K562 (cell line): ENCODE data around the gene ADM5. TPM values are rescaled to one million over a fixed set of nuclear protein-coding genes. Genes with fewer than 3 reads are reported as not detected.

ENCODE experiments used
- ATAC-seq: fragments of 200-7000 bp; cut with Tn5 transposase; 3 replicates; pipeline ENCODE4 v1.9.1; 2020; ENCODE audit warnings: moderate library complexity
- BruUV-seq: library from RNA; stranded (reverse); fragments of 400-500 nt; replicated peaks from 2 replicates; lab custom pipeline; 2021; lab: Mats Ljungman, UMichigan
- CTCF ChIA-PET: fragments of 300-600 bp; formaldehyde crosslinking; extraction: SDS; loops from one replicate; lab custom pipeline; 2021; ENCODE audit warnings: low intra/inter-chr PET ratio; lab: Yijun Ruan, JAX
- POLR2A ChIA-PET: fragments of 300-600, 350-650 bp; sonication (Branson Sonifier 250); formaldehyde crosslinking; extraction: SDS; loops from one replicate; lab custom pipeline; 2021; ENCODE audit warnings: antibody characterized with exemption, inconsistent platforms; lab: Yijun Ruan, JAX
- DNase-seq, 4 experiments: peaks; one replicate each; pipeline versions ENCODE4 v3.0.0 to v3.0.0-alpha.2; 2011 to 2018; ENCODE audit warnings: low spot score in 3 of 4, mixed read lengths in 3 of 4; ENCODE audit errors: extremely low read depth in 1 of 4
- FAIRE-seq: peaks from 2 replicates; lab custom pipeline; 2011; peaks lifted over from hg19 to GRCh38; lab: Jason Lieb, UNC
- H2AFZ ChIP-seq: 2 replicates; pipeline ENCODE4 v1.6.0; 2011; ENCODE audit warnings: low read depth, low read length, control low read depth, inconsistent platforms
- H3K27ac ChIP-seq: fragments of 200-600 bp; 3 replicates; pipeline ENCODE4 v1.8.0; 2011; ENCODE audit warnings: low read depth, mild to moderate bottlenecking, control low read depth, inconsistent platforms, low read length, moderate library complexity, mixed read lengths; ENCODE audit errors: extremely low read depth
- H3K27me3 ChIP-seq, 2 experiments: fragments of 300-600 bp in 1 of 2; 2 replicates in 1 of 2; 3 replicates in 1 of 2; pipeline versions ENCODE4 v1.6.0 to v1.8.0; 2011; ENCODE audit warnings: inconsistent platforms in 2 of 2, low read length in 2 of 2, mild to moderate bottlenecking in 1 of 2, mixed read lengths in 1 of 2, moderate library complexity in 1 of 2; ENCODE audit not compliant: control insufficient read depth in 2 of 2, insufficient read depth in 2 of 2
- H3K36me3 ChIP-seq: fragments of 300-600 bp; 3 replicates; pipeline ENCODE4 v1.8.0; 2011; ENCODE audit warnings: mild to moderate bottlenecking, low read length, inconsistent platforms; ENCODE audit not compliant: control insufficient read depth, insufficient read depth
- H3K4me1 ChIP-seq, 2 experiments: fragments of 200-600 bp in 1 of 2; replicated peaks in 1 of 2; 2 replicates in 1 of 2; 3 replicates in 1 of 2; pipeline versions ENCODE4 v1.5.1 to v1.8.0; 2011; ENCODE audit warnings: inconsistent platforms in 2 of 2, low read length in 2 of 2, mild to moderate bottlenecking in 1 of 2, mixed read lengths in 1 of 2, moderate library complexity in 1 of 2; ENCODE audit not compliant: control insufficient read depth in 2 of 2, insufficient read depth in 2 of 2
- H3K4me2 ChIP-seq: 2 replicates; pipeline ENCODE4 v1.6.1; 2011; ENCODE audit warnings: low read length, control low read depth, inconsistent platforms, mixed read lengths; ENCODE audit not compliant: insufficient read depth
- H3K4me3 ChIP-seq: fragments of 200-600 bp; sonication (generic), shearing (Covaris generic); 2 replicates; pipeline ENCODE4 v1.5.1; 2016; ENCODE audit warnings: control low read depth, inconsistent platforms
- H3K79me2 ChIP-seq: fragments of 200-600 bp; 3 replicates; pipeline ENCODE4 v1.8.0; 2011; ENCODE audit warnings: low read length, inconsistent platforms; ENCODE audit not compliant: control insufficient read depth, insufficient read depth
- H3K9ac ChIP-seq, 2 experiments: 2 replicates each; pipeline versions ENCODE4 v1.6.0 to v1.6.1; 2011; ENCODE audit warnings: low read depth in 2 of 2, low read length in 2 of 2, control low read depth in 1 of 2, inconsistent platforms in 1 of 2, mild to moderate bottlenecking in 1 of 2, mixed read lengths in 1 of 2; ENCODE audit not compliant: insufficient read depth in 1 of 2
- H3K9me1 ChIP-seq: one replicate; pipeline ENCODE4 v1.6.0; 2011; ENCODE audit warnings: inconsistent platforms, mild to moderate bottlenecking, low read length, moderate library complexity; ENCODE audit not compliant: control insufficient read depth, insufficient read depth
- H3K9me3 ChIP-seq: replicated peaks from 2 replicates; pipeline ENCODE4 v1.5.1; 2011; ENCODE audit warnings: low read depth, low read length, inconsistent platforms; ENCODE audit not compliant: control insufficient read depth, insufficient read depth
- H4K20me1 ChIP-seq: replicated peaks from 2 replicates; pipeline ENCODE4 v1.6.1; 2011; ENCODE audit warnings: low read length, inconsistent platforms, mixed read lengths; ENCODE audit not compliant: control insufficient read depth, insufficient read depth
- E2F1 ChIP-seq: sonication (generic); formaldehyde crosslinking; IDR thresholded peaks from 2 replicates; pipeline ENCODE4 v1.8.1; 2023; ENCODE audit warnings: mild to moderate bottlenecking, missing genetic modification reagents, moderate library complexity
- ETS1 ChIP-seq: conservative IDR thresholded peaks from 2 replicates; pipeline ENCODE4 v1.6.1; 2011; ENCODE audit warnings: low read depth, mild to moderate bottlenecking, low read length; ENCODE audit not compliant: control insufficient read depth
- FOXJ2 ChIP-seq: fragments of 200-800 bp; sonication (Bioruptor generic); IDR thresholded peaks from 2 replicates; pipeline ENCODE4 v1.6.1; 2016; ENCODE audit warnings: missing genetic modification characterization, missing compliant biosample characterization
- IRF2 ChIP-seq: sonication (generic); formaldehyde crosslinking; IDR thresholded peaks from 2 replicates; pipeline ENCODE4 v1.8.1; 2022; ENCODE audit warnings: mild to moderate bottlenecking, missing genetic modification reagents
- JUND ChIP-seq, 2 experiments: IDR thresholded peaks; 2 replicates in 1 of 2; 3 replicates in 1 of 2; pipeline ENCODE4 v1.6.1; 2011; ENCODE audit warnings: borderline replicate concordance in 2 of 2, low read depth in 2 of 2, low read length in 2 of 2, improper control_type of control experiment in 1 of 2, missing biosample characterization in 1 of 2, missing genetic modification characterization in 1 of 2, missing genetic modification reagents in 1 of 2
- OTX1 ChIP-seq: fragments of 450-650 bp; formaldehyde crosslinking; IDR thresholded peaks from 2 replicates; pipeline ENCODE4 v1.4.0; 2022; ENCODE audit warnings: mild to moderate bottlenecking
- PREB ChIP-seq: sonication (generic); formaldehyde crosslinking; IDR thresholded peaks from 2 replicates; pipeline ENCODE4 v1.8.1; 2023; ENCODE audit warnings: mild to moderate bottlenecking, missing genetic modification reagents
- SIN3A ChIP-seq, 2 experiments: fragments of 150-350 bp in 1 of 2; IDR thresholded peaks; 2 replicates each; pipeline ENCODE4 v1.6.1; 2011 to 2016; ENCODE audit warnings: borderline replicate concordance in 2 of 2, low read depth in 2 of 2, low read length in 2 of 2, mild to moderate bottlenecking in 2 of 2, moderate library complexity in 2 of 2; ENCODE audit not compliant: control insufficient read depth in 1 of 2
- SRSF9 ChIP-seq: fragments of 200-400 bp; formaldehyde crosslinking; IDR thresholded peaks from 2 replicates; pipeline ENCODE4 v1.6.1; 2017; ENCODE audit warnings: low read depth, low read length, borderline replicate concordance
- STAT5A ChIP-seq: IDR thresholded peaks from 2 replicates; pipeline ENCODE4 v1.6.1; 2012; ENCODE audit warnings: low read length, inconsistent platforms, borderline replicate concordance
- TAF7 ChIP-seq: fragments of 450-650 bp; IDR thresholded peaks from 2 replicates; pipeline ENCODE4 v1.6.1; 2016; ENCODE audit warnings: missing genetic modification characterization, missing compliant biosample characterization
- ZNF124 ChIP-seq: sonication (generic); formaldehyde crosslinking; IDR thresholded peaks from 2 replicates; pipeline ENCODE4 v1.8.1; 2022; ENCODE audit warnings: missing genetic modification reagents
- ZNF431 ChIP-seq: sonication (generic); formaldehyde crosslinking; IDR thresholded peaks from 2 replicates; pipeline ENCODE4 v1.8.0; 2022; ENCODE audit warnings: mild to moderate bottlenecking, missing genetic modification reagents
- ZNF449 ChIP-seq: fragments of 250-450 bp; sonication (Bioruptor Pico); IDR thresholded peaks from 2 replicates; pipeline ENCODE4 v1.8.0; 2022; ENCODE audit warnings: moderate library complexity, mild to moderate bottlenecking, inconsistent platforms
- WGBS: fragments of 100-300 bp; shearing (Covaris generic); methylation state at CpG from one replicate; pipeline ENCODE4 v1.1.6; 2016; ENCODE audit warnings: low coverage, mixed read lengths; ENCODE audit not compliant: insufficient coverage; ENCODE audit errors: missing lambda C conversion rate; 5-methylcytosine and 5-hydroxymethylcytosine counted together
- in situ Hi-C: fragments of 300-500 bp; cut with MboI; formaldehyde crosslinking; loops from 4 replicates; pipeline ENCODE4 v1.15.0; 2018; ENCODE audit warnings: inconsistent platforms, mixed read lengths
- intact Hi-C: fragments of 100-400 bp; cut with micrococcal nuclease; formaldehyde crosslinking; loops from 2 replicates; pipeline ENCODE4 v1.14.2; 2022
- polyA plus RNA-seq, 8 experiments: library from polyadenylated mRNA; depleted of rRNA in 4 of 8; stranded (reverse) in 5 of 8; unstranded in 3 of 8; fragments of >200 nt; fragmentation: Nextera tagmentation in 2 of 8; fragmentation: Illumina TruSeq in 1 of 8; extraction: Ambion mirVana in 2 of 8; extraction: Trizol in 1 of 8; gene quantifications; 2 replicates each; pipeline versions ENCODE4 v1.2.1 to v1.2.3, GENCODE V29; 2011 to 2014; ENCODE audit warnings: inconsistent platforms in 1 of 8, missing spikeins in 1 of 8
- total RNA-seq, 7 experiments: library from RNA; depleted of rRNA in 6 of 7; stranded (reverse); fragments of >200 nt in 6 of 7; fragmentation: Illumina TruSeq in 2 of 7; extraction: Trizol in 2 of 7; gene quantifications; 2 replicates each; pipeline versions ENCODE4 v1.2.1 to v1.2.3, GENCODE V29; 2011 to 2021; ENCODE audit warnings: low replicate concordance in 1 of 7

Gene ADM5
- total and polyA plus RNA-seq, 9 of the 15 experiments (the other 6 are each of a cell fraction or from before 2014, with no cell fraction given) = 0.13 to 8.4 (median 2.0) TPM; not detected in 1

- no peak for FAIRE-seq
- peak within 1 kb of the TSS; percentile 94 for H3K4me2 ChIP-seq
- peak within 1 kb of the TSS; percentile 96 to 100 for H3K9ac ChIP-seq
- H3K36me3 ChIP-seq = peaks cover 50% of the 10 kb centered on the region
- in situ Hi-C loops (no loop called here), intact Hi-C loops (loop anchor here (2.0 to 5.0 kb wide), 5 partner anchors 35 to 190 kb away; partner anchors contain the start of genes AP2A1, PNKP, PRR12 and SCAF1)
- 0% methylated on average over 33 of the region's 57 CpGs for WGBS
- H3K27ac ChIP-seq = peak within 1 kb of the TSS; percentile 97
- POLR2A ChIA-PET = interaction anchor here (0.7 to 2.7 kb wide), 19 partner anchors 8 to 257 kb away, joined by 3 to 35 read pairs (median 5); partner anchors contain the start of genes AP2A1, BCL2L12, IRF3 and RPL13A
- peaks cover 50% of the 10 kb centered on the region for H3K79me2 ChIP-seq
- DNase-seq = peak; percentile 74 to 87 (median 81)
- peak within 1 kb of the TSS; percentile 85 for H3K4me3 ChIP-seq
- no TSS peak for BruUV-seq
- H3K9me3 ChIP-seq = no peaks in the 10 kb centered on the region; the same call in 1 of the 2 replicates
- H4K20me1 ChIP-seq = peaks cover 22% of the 10 kb centered on the region
- peak within 1 kb of the TSS; percentile 91 for H2AFZ ChIP-seq
- peaks cover 3% of the 10 kb centered on the region for H3K9me1 ChIP-seq
- H3K27me3 ChIP-seq = no peaks in the 10 kb centered on the region
- peaks cover 27 to 46% of the 10 kb centered on the region in 2 experiments for H3K4me1 ChIP-seq
- ATAC-seq = peak; percentile 45
- CTCF ChIA-PET = interaction anchor here (1.7 kb wide), 1 partner anchor 203 kb away, joined by 5 read pairs; the partner anchor contains the start of gene FLT3LG
- no peak for TF ChIP-seq FOXJ2 (tag)
- peak; percentile 82; the same call in 1 of the 2 replicates for TF ChIP-seq OTX1
- TF ChIP-seq IRF2 = no peak
- TF ChIP-seq TAF7 (tag) = peak; percentile 89
- TF ChIP-seq E2F1 (CRISPR knock-in tag) = no peak; the same call in 1 of the 2 replicates
- TF ChIP-seq ZNF124 = no peak
- TF ChIP-seq ZNF431 (CRISPR knock-in tag) = no peak
- peak; percentile 85 for TF ChIP-seq ETS1
- no peak for TF ChIP-seq PREB (CRISPR knock-in tag)
- TF ChIP-seq STAT5A = no peak
- peak; percentile 94 to 97 for TF ChIP-seq SIN3A (IDR thresholded peaks at IDR 0.05; ENCODE audit: borderline replicate concordance in 2 of 2, control insufficient read depth in 1 of 2, low read depth in 2 of 2, low read length in 2 of 2)
- TF ChIP-seq SRSF9 = no peak
- no peak for TF ChIP-seq ZNF449 (CRISPR knock-in tag)
- no peak for TF ChIP-seq JUND (IDR thresholded peaks at IDR 0.05; ENCODE audit: borderline replicate concordance, low read depth, low read length)
- peak; percentile 25; the same call in 1 of the 3 replicates for TF ChIP-seq JUND (tag; IDR thresholded peaks at IDR 0.05; ENCODE audit: borderline replicate concordance, low read depth, low read length)
Measured at GRCh38 chr19:49677231-49677900, 12.0 kb upstream of the ADM5 start, which contains the start of gene PRMT1. TSS of gene PRMT1 (plus strand) at chr19:49677271. CDS start at chr19:49677281, 10 bp downstream.
